OCI-LY7 (cell line): ENCODE data around the gene MAP3K1. TPM values are rescaled to one million over a fixed set of nuclear protein-coding genes. Genes with fewer than 3 reads are reported as not detected.
A peak's percentile ranks its signal among the peaks of the same experiment; 100 is the strongest.

Experiments used
- BruUV-seq: library from RNA; stranded (reverse); fragments of 400-500 nt; replicated peaks from 2 replicates; lab custom pipeline; 2021; lab: Mats Ljungman, UMichigan
- CTCF ChIA-PET: fragments of 300-600 bp; sonication (Branson Sonifier 250); formaldehyde crosslinking; loops from one replicate; lab custom pipeline; 2022; ENCODE audit warnings: antibody characterized with exemption; ENCODE audit not compliant: unreplicated experiment; lab: Charles Lee
- POLR2A ChIA-PET: fragments of 300-600 bp; sonication (Branson Sonifier 250); formaldehyde crosslinking; loops from one replicate; lab custom pipeline; 2022; ENCODE audit warnings: antibody characterized with exemption; lab: Charles Lee
- DNase-seq: peaks from one replicate; pipeline ENCODE4 v3.0.0-alpha.2; 2015; ENCODE audit warnings: low spot score
- H2AFZ ChIP-seq: fragments of 200-600 bp; sonication (generic), shearing (Covaris generic); 2 replicates; pipeline ENCODE4 v1.6.1; 2014; ENCODE audit warnings: mild to moderate bottlenecking, antibody characterized with exemption, low read length, moderate library complexity
- H3K27ac ChIP-seq: fragments of 200-600 bp; sonication (generic); 2 replicates; pipeline ENCODE4 v1.5.1; 2014; ENCODE audit warnings: mixed run types, low read depth, mild to moderate bottlenecking, moderate library complexity, low read length, inconsistent platforms; ENCODE audit not compliant: poor library complexity, severe bottlenecking
- H3K36me3 ChIP-seq: fragments of 200-600 bp; sonication (generic); 2 replicates; pipeline ENCODE4 v1.6.1; 2014; ENCODE audit warnings: mild to moderate bottlenecking, antibody characterized with exemption, low read length, moderate library complexity, mixed read lengths; ENCODE audit not compliant: insufficient read depth
- H3K4me1 ChIP-seq: fragments of 200-600 bp; sonication (generic); 2 replicates; pipeline ENCODE4 v1.5.1; 2014; ENCODE audit warnings: mild to moderate bottlenecking, low read length; ENCODE audit not compliant: insufficient read depth, poor library complexity, severe bottlenecking
- H3K4me2 ChIP-seq: fragments of 200-600 bp; sonication (generic); 2 replicates; pipeline ENCODE4 v1.6.1; 2014; ENCODE audit warnings: mild to moderate bottlenecking, low read length
- H3K4me3 ChIP-seq: fragments of 200-600 bp; sonication (generic); 2 replicates; pipeline ENCODE4 v1.5.1; 2014; ENCODE audit warnings: mild to moderate bottlenecking, low read depth, low read length; ENCODE audit not compliant: poor library complexity, severe bottlenecking
- H3K79me2 ChIP-seq: fragments of 200-600 bp; sonication (generic); 2 replicates; pipeline ENCODE4 v1.6.1; 2016; ENCODE audit warnings: low read depth, mild to moderate bottlenecking, low read length, moderate library complexity, mixed read lengths; ENCODE audit not compliant: insufficient read depth
- H3K9me2 ChIP-seq: fragments of 200-600 bp; sonication (generic); 2 replicates; pipeline ENCODE4 v1.6.1; 2016; ENCODE audit warnings: mild to moderate bottlenecking, low read length, mixed read lengths; ENCODE audit not compliant: insufficient read depth
- H3K9me3 ChIP-seq: fragments of 200-600 bp; sonication (generic); 2 replicates; pipeline ENCODE4 v1.6.1; 2014; ENCODE audit warnings: mild to moderate bottlenecking, mixed run types, low read length, mixed read lengths
- H4K20me1 ChIP-seq: fragments of 200-600 bp; sonication (generic); 2 replicates; pipeline ENCODE4 v1.6.1; 2014; ENCODE audit warnings: mild to moderate bottlenecking, antibody characterized with exemption, low read length, moderate library complexity, mixed read lengths; ENCODE audit not compliant: insufficient read depth
- EZH2phosphoT487 ChIP-seq: fragments of 200-600 bp; sonication (generic); IDR thresholded peaks from 2 replicates; pipeline ENCODE4 v1.6.1; 2018; ENCODE audit warnings: low read depth, borderline replicate concordance, mild to moderate bottlenecking, mixed run types, antibody characterized with exemption, low read length, moderate library complexity, mixed read lengths
- intact Hi-C: fragments of 100-400 bp; cut with micrococcal nuclease; formaldehyde crosslinking; loops from one replicate; pipeline ENCODE4 v1.10.0; 2022; ENCODE audit not compliant: unreplicated experiment
- total RNA-seq, 2 experiments: library from RNA; depleted of rRNA in 1 of 2; stranded (reverse); fragments of >200 nt in 1 of 2; shearing (Covaris generic) in 1 of 2; gene quantifications; 2 replicates each; pipeline ENCODE4 v1.2.3, GENCODE V29; 2014 to 2022
- TF ChIP-seq, protein P1 (sequence below): fragments of 200-600 bp; sonication (generic); conservative IDR thresholded peaks from 2 replicates; pipeline ENCODE4 v1.5.1; 2014; ENCODE audit warnings: mild to moderate bottlenecking, antibody characterized with exemption, low read length, moderate library complexity, mixed read lengths

Gene MAP3K1
- total RNA-seq, 2 experiments from 2014 or later, result 29.4 to 29.9 TPM

DNA sequence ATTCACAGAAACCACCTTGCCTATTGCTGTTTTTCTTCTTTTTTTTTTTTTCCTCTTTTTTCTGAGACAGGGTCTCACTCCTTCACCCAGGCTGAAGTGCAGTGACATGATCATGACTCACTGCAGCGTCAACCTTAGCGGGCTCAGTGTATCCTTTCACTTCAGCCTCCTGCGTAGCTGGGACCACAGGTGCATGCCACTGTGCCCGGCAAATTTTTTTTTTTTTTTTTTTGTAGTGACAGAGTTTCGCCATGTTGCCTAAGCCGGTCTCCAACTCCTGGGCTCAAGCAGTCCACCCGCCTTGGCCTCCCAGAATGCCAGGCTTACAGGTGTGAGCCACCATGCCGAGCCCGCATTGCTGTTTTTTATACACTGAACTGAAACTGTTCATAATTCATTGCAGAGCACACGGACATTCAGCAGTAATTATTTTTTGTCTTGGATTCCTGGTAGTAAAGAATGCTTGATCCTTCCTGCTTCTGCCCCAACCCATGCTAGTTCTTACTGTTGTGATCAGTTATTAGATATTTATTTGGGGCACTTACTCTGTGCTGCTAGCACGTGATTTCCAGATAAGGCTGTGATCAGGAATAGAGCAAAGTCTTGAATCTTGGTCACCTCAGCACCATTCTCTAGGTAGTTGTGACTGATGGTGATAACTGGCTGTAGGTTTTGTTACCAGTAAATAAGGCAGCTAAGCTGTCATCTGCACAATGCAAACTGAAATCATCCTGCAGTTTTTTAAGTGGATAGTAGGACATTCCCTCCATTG is 14.0 kb downstream of the MAP3K1 start:
- Histone ChIP-seq H3K9me2 (no peaks in the 10 kb centered on the region), H3K9me3 (no peaks in the 10 kb centered on the region), H4K20me1 (peaks cover 46% of the 10 kb centered on the region), H2AFZ (no peak overlapping the region), H3K4me3 (peak overlapping the region; percentile 37), H3K27ac (no peak overlapping the region), H3K36me3 (peaks cover 6% of the 10 kb centered on the region; the same call in 1 of the 2 replicates), H3K79me2 (peaks cover 98% of the 10 kb centered on the region), H3K4me1 (peaks cover 64% of the 10 kb centered on the region), H3K4me2 (peak overlapping the region; percentile 55)
- TF ChIP-seq, protein P1, sequence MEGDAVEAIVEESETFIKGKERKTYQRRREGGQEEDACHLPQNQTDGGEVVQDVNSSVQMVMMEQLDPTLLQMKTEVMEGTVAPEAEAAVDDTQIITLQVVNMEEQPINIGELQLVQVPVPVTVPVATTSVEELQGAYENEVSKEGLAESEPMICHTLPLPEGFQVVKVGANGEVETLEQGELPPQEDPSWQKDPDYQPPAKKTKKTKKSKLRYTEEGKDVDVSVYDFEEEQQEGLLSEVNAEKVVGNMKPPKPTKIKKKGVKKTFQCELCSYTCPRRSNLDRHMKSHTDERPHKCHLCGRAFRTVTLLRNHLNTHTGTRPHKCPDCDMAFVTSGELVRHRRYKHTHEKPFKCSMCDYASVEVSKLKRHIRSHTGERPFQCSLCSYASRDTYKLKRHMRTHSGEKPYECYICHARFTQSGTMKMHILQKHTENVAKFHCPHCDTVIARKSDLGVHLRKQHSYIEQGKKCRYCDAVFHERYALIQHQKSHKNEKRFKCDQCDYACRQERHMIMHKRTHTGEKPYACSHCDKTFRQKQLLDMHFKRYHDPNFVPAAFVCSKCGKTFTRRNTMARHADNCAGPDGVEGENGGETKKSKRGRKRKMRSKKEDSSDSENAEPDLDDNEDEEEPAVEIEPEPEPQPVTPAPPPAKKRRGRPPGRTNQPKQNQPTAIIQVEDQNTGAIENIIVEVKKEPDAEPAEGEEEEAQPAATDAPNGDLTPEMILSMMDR, result no peak
- no peak for TF ChIP-seq EZH2phosphoT487
- CTCF ChIA-PET, result interaction anchor here (1.0 kb wide), 1 partner anchor 159 kb away, joined by 3 read pairs; no protein-coding TSS in a partner anchor
- no peak for DNase-seq
- intact Hi-C loops, result no loop called here
- POLR2A ChIA-PET, result interaction anchor here (0.7 to 4.5 kb wide), 6 partner anchors 8 to 417 kb away, joined by 3 to 21 read pairs (median 5); no protein-coding TSS in a partner anchor
- BruUV-seq, result no TSS peak

DNA sequence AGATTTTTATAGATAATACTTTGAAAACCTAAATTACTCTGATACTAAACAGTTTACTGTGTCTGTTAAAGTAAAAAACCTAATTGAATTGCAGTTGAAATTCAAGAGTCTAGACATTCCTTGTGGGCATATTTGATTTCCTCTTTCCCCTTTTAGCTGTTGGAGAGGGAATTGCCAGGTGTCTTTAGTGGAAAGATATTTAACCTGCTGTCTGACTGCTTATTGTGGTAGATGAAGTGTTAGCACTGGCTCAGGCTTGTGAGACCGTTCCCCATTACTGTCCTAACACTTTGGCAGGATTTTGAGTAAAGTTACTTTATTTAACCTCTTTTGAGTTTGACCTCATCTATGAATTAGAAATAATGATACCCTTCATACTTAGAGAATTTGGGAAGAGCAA is 16.4 kb downstream of the MAP3K1 start:
- intact Hi-C loops, result no loop called here
- Histone ChIP-seq H3K9me3 (no peaks in the 10 kb centered on the region), H4K20me1 (peaks cover 41% of the 10 kb centered on the region), H3K79me2 (peaks cover 97% of the 10 kb centered on the region), H3K4me2 (no peak overlapping the region), H2AFZ (no peak overlapping the region), H3K4me3 (no peak overlapping the region), H3K36me3 (peaks cover 3% of the 10 kb centered on the region; the same call in 1 of the 2 replicates), H3K4me1 (peaks cover 58% of the 10 kb centered on the region), H3K9me2 (no peaks in the 10 kb centered on the region), H3K27ac (no peak overlapping the region)
- no TSS peak for BruUV-seq
- CTCF ChIA-PET, result no interaction called here
- no peak for DNase-seq
- POLR2A ChIA-PET, result no interaction called here
- TF ChIP-seq, protein P1, result no peak
- TF ChIP-seq EZH2phosphoT487, result no peak

DNA sequence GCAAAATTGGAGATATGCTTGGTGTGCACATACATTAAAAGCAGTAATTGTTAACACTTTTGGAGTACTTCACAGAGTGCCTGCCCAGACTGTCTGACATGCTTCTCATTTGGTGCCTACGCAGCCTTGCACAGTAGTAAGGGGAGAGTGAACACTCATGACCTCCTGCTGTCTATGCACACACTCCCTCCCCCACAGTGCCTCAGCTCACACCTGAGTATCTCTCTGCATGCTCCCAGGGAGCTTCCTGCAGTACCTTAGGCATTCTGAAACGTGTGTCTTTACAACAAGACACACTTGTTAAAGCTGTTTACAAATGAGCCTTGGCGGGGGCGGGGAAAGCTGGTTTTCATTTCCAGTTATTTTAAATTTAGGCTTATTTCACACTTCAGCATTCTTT is 18.0 kb downstream of the MAP3K1 start:
- no peaks in the 10 kb centered on the region for H3K9me2 ChIP-seq
- H2AFZ ChIP-seq, result no peak overlapping the region
- CTCF ChIA-PET, result no interaction called here
- H4K20me1 ChIP-seq, result peaks cover 48% of the 10 kb centered on the region
- POLR2A ChIA-PET, result interaction anchor here (0.6 to 1.1 kb wide), 5 partner anchors 7 to 800 kb away, joined by 3 to 5 read pairs (median 3); no protein-coding TSS in a partner anchor
- BruUV-seq, result no TSS peak
- no peak for DNase-seq
- no peak overlapping the region for H3K4me3 ChIP-seq
- H3K27ac ChIP-seq, result no peak overlapping the region
- no peak overlapping the region for H3K4me2 ChIP-seq
- no peaks in the 10 kb centered on the region for H3K9me3 ChIP-seq
- H3K4me1 ChIP-seq, result peaks cover 62% of the 10 kb centered on the region
- H3K36me3 ChIP-seq, result no peaks in the 10 kb centered on the region
- intact Hi-C loops, result no loop called here
- peaks cover 98% of the 10 kb centered on the region for H3K79me2 ChIP-seq
- TF ChIP-seq EZH2phosphoT487, result no peak
- TF ChIP-seq, protein P1, result no peak
